NOMO-1 (cell line): Measurements from ENCODE around the gene SRPRB.

Experiments used
- DNase-seq, 2 experiments: peaks; one replicate each; lab custom pipeline; 2025; ENCODE audit not compliant: unreplicated experiment in 2 of 2; lab: John Stamatoyannopoulos, UW

SRPRB gene

DNA sequence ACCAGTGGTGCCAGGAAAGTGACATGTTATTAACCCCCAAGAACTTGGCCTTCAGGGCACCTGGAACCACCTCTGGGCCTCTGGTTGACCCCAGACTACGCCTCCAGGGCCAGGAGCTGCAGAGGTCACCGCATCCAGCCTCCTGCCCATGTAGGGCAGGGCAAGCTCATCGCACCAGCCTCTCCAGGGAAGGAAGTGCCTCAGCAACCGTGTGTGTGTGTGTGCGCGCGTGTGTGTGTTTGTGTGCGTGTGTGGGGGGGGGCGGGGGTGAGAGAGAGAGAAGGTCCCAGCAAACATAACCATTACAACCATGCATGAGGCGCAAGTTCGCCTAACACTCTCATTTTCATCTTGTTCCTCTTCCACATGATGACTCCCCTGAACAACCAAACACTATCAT lies 58.3 kb downstream of the SRPRB start:
- no peak for DNase-seq

GRCh38 chr3:133864616-133865015 lies 59.0 kb downstream of the SRPRB start:
- DNase-seq: no peak

GRCh38 chr3:133865136-133865855 lies 59.7 kb downstream of the SRPRB start:
- DNase-seq: no peak

GRCh38 chr3:133866141-133866540 lies 60.5 kb downstream of the SRPRB start:
- DNase-seq: no peak

- no peak for DNase-seq
Observed at GRCh38 chr3:133868186-133868585, 62.6 kb downstream of the SRPRB start.

GRCh38 chr3:133868758-133869475 lies 63.3 kb downstream of the SRPRB start:
- DNase-seq: no peak

GRCh38 chr3:133869586-133869985 lies 64.0 kb downstream of the SRPRB start:
- DNase-seq: no peak

DNA sequence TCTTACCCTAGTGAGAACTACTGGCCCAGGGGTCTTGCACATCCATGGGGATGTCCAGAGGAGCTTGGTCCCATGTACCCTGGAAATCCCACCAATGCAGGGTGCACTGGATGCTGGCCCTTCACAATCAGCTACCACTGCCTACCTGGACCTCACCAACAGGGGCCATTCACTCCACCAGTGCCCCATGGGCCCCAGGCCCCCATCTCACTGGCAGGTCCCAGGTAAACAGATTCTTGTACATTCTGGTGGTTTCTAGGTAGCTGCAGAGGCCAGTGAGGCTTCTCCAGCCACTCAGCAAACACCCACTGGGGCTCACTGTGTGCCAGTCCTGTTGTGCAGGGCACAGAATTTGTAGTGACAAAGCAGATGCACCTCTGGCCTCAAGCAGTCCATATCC lies 65.2 kb downstream of the SRPRB start:
- DNase-seq: no peak
